Lung (tissue), 13 donors: ENCODE measurements around the gene RETSAT. TPM values are rescaled to one million over a fixed set of nuclear protein-coding genes. Genes with fewer than 3 reads are reported as not detected.

Experiments used
- ATAC-seq: fragments of 200-7000 bp; cut with Tn5 transposase; one replicate; pipeline ENCODE4 v1.9.1; 2020; ENCODE audit warnings: moderate number of reproducible peaks; ENCODE audit not compliant: insufficient read depth, low FRiP score
- DNase-seq, 3 donors: peaks; one replicate each; pipeline ENCODE4 v3.0.0-alpha.2; 2013 to 2017
- H3K27ac ChIP-seq, 2 donors: one replicate each; pipeline ENCODE4 v1.5.1; 2013; ENCODE audit warnings: mild to moderate bottlenecking in 2 of 2, moderate library complexity in 2 of 2, control low read depth in 1 of 2, inconsistent platforms in 1 of 2, low read depth in 1 of 2, low read length in 1 of 2
- H3K27me3 ChIP-seq, 3 donors: one replicate each; pipeline ENCODE4 v1.5.1; 2013; ENCODE audit warnings: low read length in 2 of 3; ENCODE audit not compliant: control insufficient read depth in 3 of 3, insufficient read depth in 3 of 3
- H3K36me3 ChIP-seq, 4 donors: one replicate each; pipeline ENCODE4 v1.5.1; 2013; ENCODE audit warnings: low read length in 4 of 4, mild to moderate bottlenecking in 1 of 4, moderate library complexity in 1 of 4; ENCODE audit not compliant: control insufficient read depth in 4 of 4, insufficient read depth in 4 of 4
- H3K4me1 ChIP-seq, 5 donors: one replicate each; pipeline ENCODE4 v1.5.1; 2013; ENCODE audit warnings: low read length in 5 of 5, mild to moderate bottlenecking in 2 of 5, moderate library complexity in 1 of 5; ENCODE audit not compliant: control insufficient read depth in 5 of 5, insufficient read depth in 5 of 5
- H3K4me3 ChIP-seq: one replicate; pipeline ENCODE4 v1.5.1; 2013; ENCODE audit warnings: mild to moderate bottlenecking, control low read depth, moderate library complexity
- H3K9ac ChIP-seq, 2 donors: one replicate each; pipeline ENCODE4 v1.5.1; 2013; ENCODE audit warnings: low read length in 2 of 2, control low read depth in 1 of 2; ENCODE audit not compliant: insufficient read depth in 1 of 2
- H3K9me3 ChIP-seq, 4 donors: one replicate each; pipeline ENCODE4 v1.5.1; 2013; ENCODE audit warnings: low read length in 3 of 4, mild to moderate bottlenecking in 1 of 4, moderate library complexity in 1 of 4; ENCODE audit not compliant: control insufficient read depth in 4 of 4, insufficient read depth in 3 of 4
- CTCF ChIP-seq: IDR thresholded peaks from 2 replicates; pipeline ENCODE4 v1.5.1; 2012; ENCODE audit warnings: mild to moderate bottlenecking; ENCODE audit errors: control extremely low read depth, extremely low read depth
- WGBS, 2 donors: extraction: QIAGEN DNeasy Blood & Tissue Kit; methylation state at CpG; one replicate each; pipeline ENCODE4 v1.1.7; 2013; 5-methylcytosine and 5-hydroxymethylcytosine counted together
- polyA plus RNA-seq, 2 donors: library from polyadenylated mRNA; stranded (reverse); fragments of 200-250 nt; gene quantifications; one replicate each; pipeline ENCODE4 v1.2.1, GENCODE V29; 2013
- small RNA-seq: library from RNA; depleted of rRNA; stranded (forward); fragments of <200 nt; gene quantifications from one replicate; pipeline ENCODE3, GENCODE V24; 2014; ENCODE audit warnings: low replicate concordance
- total RNA-seq, 2 donors: library from RNA; depleted of rRNA in 1 of 2; stranded (reverse); fragments of >200 nt in 1 of 2; gene quantifications; one replicate each; pipeline ENCODE4 v1.2.1, GENCODE V29; 2014 to 2021
- donor health status: control.
- donor health status: control.
- donor health status: Bipolar disorder and iron deficiency.
- donor health status: healthy.
- donor health status: DM: yes; HTN: yes; CAD: no.

The RETSAT gene
- total and polyA plus RNA-seq, 4 donors, result 19.6 to 55.4 (median 24.8) TPM

- 82 to 89% methylated on average over 9 of the region's 9 CpGs for WGBS, 2 donors
- TF ChIP-seq CTCF, result no peak
- H3K9me3 ChIP-seq, result no peaks in the 10 kb centered on the region
- peaks cover 0 to 7% (median 0%) of the 10 kb centered on the region in 5 donors for H3K4me1 ChIP-seq
- H3K36me3 ChIP-seq, result peaks cover 0 to 33% (median 22%) of the 10 kb centered on the region in 4 donors
- H3K27ac ChIP-seq, result no peak overlapping the region
- DNase-seq (no peak), ATAC-seq (no peak)
- H3K4me3 ChIP-seq, result no peak overlapping the region
- H3K9ac ChIP-seq, result no peak overlapping the region
- H3K27me3 ChIP-seq, result no peaks in the 10 kb centered on the region
Measured at GRCh38 chr2:85307527-85307897, 46.8 kb downstream of the RETSAT start.

GRCh38 chr2:85303780-85304531, 50.4 kb downstream of the RETSAT start:
- no peak for TF ChIP-seq CTCF
- Histone ChIP-seq H3K9me3 (no peaks in the 10 kb centered on the region), H3K9ac (no peak overlapping the region), H3K36me3 (peaks cover 0 to 35% (median 21%) of the 10 kb centered on the region in 4 donors), H3K4me1 (peaks cover 0 to 3% (median 0%) of the 10 kb centered on the region in 5 donors), H3K27me3 (no peaks in the 10 kb centered on the region), H3K27ac (no peak overlapping the region), H3K4me3 (no peak overlapping the region)
- 90 to 91% methylated on average over 28 of the region's 28 CpGs for WGBS, 2 donors
- DNase-seq (no peak), ATAC-seq (no peak)

- Histone ChIP-seq H3K9ac (no peak overlapping the region), H3K27me3 (no peaks in the 10 kb centered on the region), H3K36me3 (peaks cover 0 to 28% (median 16%) of the 10 kb centered on the region in 4 donors), H3K4me3 (no peak overlapping the region), H3K27ac (no peak overlapping the region), H3K4me1 (no peaks in the 10 kb centered on the region), H3K9me3 (no peaks in the 10 kb centered on the region)
- no peak for TF ChIP-seq CTCF
- ATAC-seq, result no peak
- 88 to 91% methylated on average over 6 of the region's 6 CpGs for WGBS, 2 donors
- no peak for DNase-seq
Measured at GRCh38 chr2:85302121-85302520, 52.2 kb downstream of the RETSAT start.

Small RNA genes lying within 50 kb of the gene (small RNA-seq; reads per million reads assigned to genes)
- gene AC062037.1 (not detected), gene AC062037.2 (not detected), gene RF00019 (not detected), gene RN7SL113P (not detected)

Other genes with a start within 250 kb of the RETSAT start
- gene TCF7L1, start 221.1 kb downstream of the RETSAT start, total RNA-seq, result 10 to 100 TPM; 14.7 to 21.5 TPM
- 10 to 100 TPM; 12.3 to 12.9 TPM for gene TCF7L1, start 221.1 kb downstream of the RETSAT start, polyA plus RNA-seq
- gene TGOLN2, start 26.5 kb downstream of the RETSAT start, total RNA-seq, result 100 to 1,000 TPM in 1 of 2 donors, 10 to 100 TPM in 1; 81.7 to 145 TPM
- 10 to 100 TPM; 24.6 to 83.4 TPM for gene TGOLN2, start 26.5 kb downstream of the RETSAT start, polyA plus RNA-seq
- gene ELMOD3, start 241 bp upstream of the RETSAT start, total RNA-seq, result 10 to 100 TPM; 14.4 to 26.5 TPM
- 10 to 100 TPM; 11.9 to 15.0 TPM for gene ELMOD3, start 241 bp upstream of the RETSAT start, polyA plus RNA-seq
- 100 to 1,000 TPM in 1 of 2 donors, 10 to 100 TPM in 1; 53.2 to 393 TPM for gene CAPG, start 55.8 kb upstream of the RETSAT start, total RNA-seq
- 100 to 1,000 TPM; 387 to 415 TPM for gene CAPG, start 55.8 kb upstream of the RETSAT start, polyA plus RNA-seq
- under 1 TPM; 0.37 to 0.74 TPM for gene SH2D6, start 64.2 kb upstream of the RETSAT start, total RNA-seq
- under 1 TPM; 0.14 to 0.69 TPM for gene SH2D6, start 64.2 kb upstream of the RETSAT start, polyA plus RNA-seq
- gene MAT2A, start 184.6 kb upstream of the RETSAT start, total RNA-seq, result 100 to 1,000 TPM; 150 to 228 TPM
- gene MAT2A, start 184.6 kb upstream of the RETSAT start, polyA plus RNA-seq, result 100 to 1,000 TPM in 1 of 2 donors, 10 to 100 TPM in 1; 79.4 to 168 TPM
- gene GGCX, start 207.0 kb upstream of the RETSAT start, total RNA-seq, result 10 to 100 TPM; 41.5 to 69.2 TPM
- 10 to 100 TPM; 21.8 to 48.1 TPM for gene GGCX, start 207.0 kb upstream of the RETSAT start, polyA plus RNA-seq
- 100 to 1,000 TPM in 1 of 2 donors, 10 to 100 TPM in 1; 64.0 to 207 TPM for gene VAMP8, start 223.1 kb upstream of the RETSAT start, total RNA-seq
- gene VAMP8, start 223.1 kb upstream of the RETSAT start, polyA plus RNA-seq, result 100 to 1,000 TPM; 434 to 626 TPM
- gene VAMP5, start 229.9 kb upstream of the RETSAT start, total RNA-seq, result 10 to 100 TPM; 18.5 to 68.8 TPM
- 100 to 1,000 TPM in 1 of 2 donors, 10 to 100 TPM in 1; 77.3 to 165 TPM for gene VAMP5, start 229.9 kb upstream of the RETSAT start, polyA plus RNA-seq
- gene RNF181, start 241.2 kb upstream of the RETSAT start, total RNA-seq, result 100 to 1,000 TPM in 1 of 2 donors, 10 to 100 TPM in 1; 90.2 to 105 TPM
- 100 to 1,000 TPM; 265 to 296 TPM for gene RNF181, start 241.2 kb upstream of the RETSAT start, polyA plus RNA-seq
- 10 to 100 TPM; 10.2 to 29.0 TPM for gene TMEM150A, start 248.2 kb upstream of the RETSAT start, total RNA-seq
- 10 to 100 TPM; 34.5 to 48.6 TPM for gene TMEM150A, start 248.2 kb upstream of the RETSAT start, polyA plus RNA-seq